ENCODE results near the gene GRIA1.

GRIA1 gene

DNA sequence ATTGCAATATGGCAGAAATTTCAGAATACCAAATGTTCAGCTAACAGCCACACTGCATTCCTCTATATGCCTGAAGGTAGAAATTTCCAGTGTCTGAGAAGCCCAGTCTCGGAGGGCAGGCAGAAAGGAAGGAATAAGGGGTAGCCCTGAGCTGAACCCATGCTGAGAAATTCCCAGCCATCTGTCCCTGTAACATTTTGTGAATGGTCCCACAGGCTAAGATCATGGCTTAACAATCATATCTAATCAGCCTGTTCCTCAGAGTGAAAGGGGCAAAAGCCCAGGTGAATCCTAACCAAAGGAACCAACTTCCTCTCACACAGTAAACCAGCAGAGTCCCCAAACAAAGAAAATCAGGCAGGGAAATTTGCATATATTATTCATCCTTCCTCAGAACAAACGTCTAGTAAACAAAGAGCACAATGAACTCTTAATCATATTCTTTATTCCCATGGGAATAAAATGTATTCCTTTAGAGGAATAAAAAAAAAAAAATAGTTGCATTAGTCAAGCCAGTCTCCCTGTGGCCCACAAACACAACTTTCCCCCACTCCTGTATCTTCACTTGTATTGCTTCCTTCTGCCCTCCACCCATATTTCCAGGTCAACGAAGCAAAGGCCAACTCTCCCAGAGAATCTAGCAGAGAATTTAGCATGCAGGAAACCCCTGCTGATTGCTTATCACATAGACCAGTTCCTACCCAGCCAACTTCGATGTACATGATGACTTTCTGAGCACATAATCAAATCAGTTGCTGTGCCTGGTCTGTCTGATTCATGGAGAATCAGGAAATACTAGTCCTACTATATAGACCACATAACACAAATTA, 290.6 kb downstream of the GRIA1 start:
- POLR2A ChIA-PET: no interaction called here
- CTCF ChIA-PET: no interaction called here
- no peak for DNase-seq (ENCODE audit: extremely low spot score)
- TF ChIP-seq FOXK2 (IDR thresholded peaks at IDR 0.05) (no peak), PKNOX1 (IDR thresholded peaks at IDR 0.05) (no peak), L3MBTL2 (conservative IDR thresholded peaks at IDR 0.05) (no peak), ARNT (IDR thresholded peaks at IDR 0.05) (no peak), HDGF (IDR thresholded peaks at IDR 0.05; ENCODE audit: borderline replicate concordance) (no peak)

GRCh38 chr5:153782589-153783361, 292.3 kb downstream of the GRIA1 start:
- ChIA-PET POLR2A (no interaction called here), CTCF (no interaction called here)
- no peak for DNase-seq (ENCODE audit: extremely low spot score)
- TF ChIP-seq HDGF (IDR thresholded peaks at IDR 0.05; ENCODE audit: borderline replicate concordance) (no peak), FOXA1 (IDR thresholded peaks at IDR 0.05) (no peak), LEF1 (IDR thresholded peaks at IDR 0.05; ENCODE audit: borderline replicate concordance) (no peak), ARNT (IDR thresholded peaks at IDR 0.05) (no peak), FOXK2 (IDR thresholded peaks at IDR 0.05) (no peak), CTBP1 (IDR thresholded peaks at IDR 0.05; ENCODE audit: borderline replicate concordance) (no peak), SUZ12 (IDR thresholded peaks at IDR 0.05) (no peak), NFRKB (IDR thresholded peaks at IDR 0.05) (no peak), L3MBTL2 (conservative IDR thresholded peaks at IDR 0.05) (no peak), ZNF384 (IDR thresholded peaks at IDR 0.05) (no peak)

- POLR2A ChIA-PET: no interaction called here
- CTCF ChIA-PET: no interaction called here
Observed at GRCh38 chr5:153783362-153783658, 292.8 kb downstream of the GRIA1 start.

DNA sequence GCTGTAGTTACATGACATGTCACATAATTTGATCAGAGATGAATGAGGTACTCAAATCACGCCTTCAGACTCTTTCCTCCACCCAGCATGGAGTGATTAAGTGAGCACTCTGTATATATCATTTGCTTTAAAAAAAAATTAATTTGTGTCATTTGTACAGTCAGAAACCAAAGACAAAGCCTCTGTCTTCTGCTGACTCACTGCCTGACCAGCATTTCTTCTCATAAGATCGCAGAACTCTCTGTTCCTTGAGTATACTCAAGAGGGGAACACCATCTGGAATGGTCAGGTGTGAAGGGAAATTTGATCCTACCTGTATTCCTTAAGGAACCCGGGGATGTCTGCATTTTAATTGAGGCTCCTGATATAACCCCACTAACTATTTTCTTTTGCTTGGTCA, 293.8 kb downstream of the GRIA1 start:
- ChIA-PET POLR2A (no interaction called here), CTCF (no interaction called here)
- no peak for DNase-seq (ENCODE audit: extremely low spot score)
- TF ChIP-seq ELF4 (IDR thresholded peaks at IDR 0.05): no peak
- TF ChIP-seq TARDBP (IDR thresholded peaks at IDR 0.05): no peak
- TF ChIP-seq L3MBTL2 (conservative IDR thresholded peaks at IDR 0.05): no peak
- TF ChIP-seq ZNF384 (IDR thresholded peaks at IDR 0.05): no peak
- TF ChIP-seq SP1 (IDR thresholded peaks at IDR 0.05): no peak
- no peak for TF ChIP-seq BHLHE40 (IDR thresholded peaks at IDR 0.05; ENCODE audit: borderline replicate concordance)
- TF ChIP-seq PKNOX1 (IDR thresholded peaks at IDR 0.05): no peak
- TF ChIP-seq FOXA1 (IDR thresholded peaks at IDR 0.05): no peak

More at GRCh38 chr5:153783362-153783658, 292.8 kb downstream of the GRIA1 start:
- no peak for DNase-seq (ENCODE audit: extremely low spot score)
- TF ChIP-seq TARDBP (IDR thresholded peaks at IDR 0.05): no peak
- TF ChIP-seq ZNF384 (IDR thresholded peaks at IDR 0.05): no peak
- TF ChIP-seq SP1 (IDR thresholded peaks at IDR 0.05): no peak
- no peak for TF ChIP-seq BHLHE40 (IDR thresholded peaks at IDR 0.05; ENCODE audit: borderline replicate concordance)
- no peak for TF ChIP-seq NFRKB (IDR thresholded peaks at IDR 0.05)
- no peak for TF ChIP-seq SUZ12 (IDR thresholded peaks at IDR 0.05)
- TF ChIP-seq ARNT (IDR thresholded peaks at IDR 0.05): no peak
- no peak for TF ChIP-seq L3MBTL2 (conservative IDR thresholded peaks at IDR 0.05)
- TF ChIP-seq FOXK2 (IDR thresholded peaks at IDR 0.05): no peak
- no peak for TF ChIP-seq CTBP1 (IDR thresholded peaks at IDR 0.05; ENCODE audit: borderline replicate concordance)
- TF ChIP-seq PKNOX1 (IDR thresholded peaks at IDR 0.05): no peak
- no peak for TF ChIP-seq FOXM1 (IDR thresholded peaks at IDR 0.05; ENCODE audit: borderline replicate concordance)
- no peak for TF ChIP-seq LEF1 (IDR thresholded peaks at IDR 0.05; ENCODE audit: borderline replicate concordance)
- TF ChIP-seq FOXA1 (IDR thresholded peaks at IDR 0.05): no peak
- TF ChIP-seq ELF4 (IDR thresholded peaks at IDR 0.05): no peak
- TF ChIP-seq HDGF (IDR thresholded peaks at IDR 0.05; ENCODE audit: borderline replicate concordance): no peak

DNA sequence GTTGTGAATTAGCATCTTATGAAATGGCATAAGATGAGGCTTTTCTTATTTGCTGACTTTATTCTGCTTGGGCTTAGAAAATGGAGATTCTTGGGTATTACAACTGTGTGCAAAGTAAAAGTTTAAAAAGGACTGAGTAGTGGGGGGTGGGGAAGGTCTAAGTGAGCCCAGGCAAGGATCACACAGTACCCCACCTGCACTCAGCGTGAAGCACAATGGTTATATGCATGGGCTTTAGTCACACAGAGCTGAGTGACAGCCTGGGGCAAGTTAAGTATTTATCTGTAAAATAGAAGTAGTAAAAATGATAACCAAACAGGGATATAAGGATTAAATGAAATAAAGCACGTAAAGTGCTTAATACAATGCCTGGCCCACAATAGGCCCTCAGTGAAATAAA, 300.9 kb downstream of the GRIA1 start:
- ChIA-PET CTCF (no interaction called here), POLR2A (no interaction called here)
- DNase-seq (ENCODE audit: extremely low spot score): no peak
- TF ChIP-seq NFRKB (IDR thresholded peaks at IDR 0.05) (no peak), SUZ12 (IDR thresholded peaks at IDR 0.05) (no peak), FOXA1 (IDR thresholded peaks at IDR 0.05) (no peak), ELF4 (IDR thresholded peaks at IDR 0.05) (no peak), FOXK2 (IDR thresholded peaks at IDR 0.05) (no peak), L3MBTL2 (conservative IDR thresholded peaks at IDR 0.05) (no peak), CTBP1 (IDR thresholded peaks at IDR 0.05; ENCODE audit: borderline replicate concordance) (no peak), ZNF384 (IDR thresholded peaks at IDR 0.05) (no peak)

- ChIA-PET POLR2A (no interaction called here), CTCF (no interaction called here)
- TF ChIP-seq NFRKB (IDR thresholded peaks at IDR 0.05) (no peak), TARDBP (IDR thresholded peaks at IDR 0.05) (no peak), BHLHE40 (IDR thresholded peaks at IDR 0.05; ENCODE audit: borderline replicate concordance) (no peak), ZNF384 (IDR thresholded peaks at IDR 0.05) (no peak), PKNOX1 (IDR thresholded peaks at IDR 0.05) (no peak), FOXK2 (IDR thresholded peaks at IDR 0.05) (no peak), ARNT (IDR thresholded peaks at IDR 0.05) (no peak), SP1 (IDR thresholded peaks at IDR 0.05) (no peak)
- DNase-seq (ENCODE audit: extremely low spot score): no peak
Observed at GRCh38 chr5:153792305-153792704, 301.8 kb downstream of the GRIA1 start.

Measured in HEK293T (cell line).